ENCODE measurements around the gene WDR64.

The WDR64 gene

DNA sequence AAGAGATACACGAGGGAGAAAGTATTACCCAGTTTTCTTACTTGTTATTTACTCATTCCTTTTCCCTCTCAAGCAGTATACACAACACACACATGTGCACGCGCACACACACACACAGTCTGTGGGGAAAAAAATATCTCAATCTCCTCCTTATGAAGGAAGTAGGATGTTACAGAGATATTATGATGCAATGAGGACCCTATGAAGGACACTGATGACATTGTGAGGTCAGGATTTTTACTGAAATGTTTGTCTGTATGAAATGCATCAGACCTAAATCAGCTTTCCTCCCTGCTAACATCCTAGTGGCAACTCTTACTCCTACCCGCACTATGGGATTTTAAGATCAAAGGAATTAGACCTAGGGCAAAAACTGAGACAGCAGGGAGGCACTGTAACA, at the start of gene WDR64:
Gene WDR64 (plus strand): TSS at position 270 of the 400 bp plus-strand sequence. CDS start 204 bp downstream, outside the sequence.
- CTCF ChIA-PET: no interaction called here

GRCh38 chr1:241603731-241604245, 48.3 kb upstream of the WDR64 start:
- no peaks in the 10 kb centered on the region for H3K27me3 Mint-ChIP-seq
- CTCF ChIA-PET: no interaction called here
- no peak for DNase-seq
- no peak overlapping the region for H3K4me3 Mint-ChIP-seq
- no peaks in the 10 kb centered on the region for H3K9me3 Mint-ChIP-seq
- H3K4me1 Mint-ChIP-seq: no peaks in the 10 kb centered on the region
- H3K36me3 Mint-ChIP-seq: peaks cover 5% of the 10 kb centered on the region
- H3K27ac Mint-ChIP-seq: no peak overlapping the region

More for the DNA sequence above, at the start of gene WDR64:
- Mint-ChIP-seq H3K9me3 (no peaks in the 10 kb centered on the region), H3K27ac (peak within 1 kb of the TSS; percentile 20), H3K27me3 (peaks cover 5% of the 10 kb centered on the region), H3K4me3 (no peak within 1 kb of the TSS), H3K4me1 (no peaks in the 10 kb centered on the region), H3K36me3 (no peaks in the 10 kb centered on the region)
- no peak for DNase-seq

- H3K27me3 Mint-ChIP-seq: no peaks in the 10 kb centered on the region
- H3K36me3 Mint-ChIP-seq: peaks cover 5% of the 10 kb centered on the region
- H3K4me1 Mint-ChIP-seq: no peaks in the 10 kb centered on the region
- CTCF ChIA-PET: interaction anchor here (1.2 to 1.6 kb wide), 2 partner anchors 21 to 393 kb away, joined by 3 read pairs; partner anchors contain the start of gene MAP1LC3C
- no peaks in the 10 kb centered on the region for H3K9me3 Mint-ChIP-seq
- no peak overlapping the region for H3K4me3 Mint-ChIP-seq
- no peak for DNase-seq
- no peak overlapping the region for H3K27ac Mint-ChIP-seq
Measured at GRCh38 chr1:241605146-241605805, 46.8 kb upstream of the WDR64 start.

DNA sequence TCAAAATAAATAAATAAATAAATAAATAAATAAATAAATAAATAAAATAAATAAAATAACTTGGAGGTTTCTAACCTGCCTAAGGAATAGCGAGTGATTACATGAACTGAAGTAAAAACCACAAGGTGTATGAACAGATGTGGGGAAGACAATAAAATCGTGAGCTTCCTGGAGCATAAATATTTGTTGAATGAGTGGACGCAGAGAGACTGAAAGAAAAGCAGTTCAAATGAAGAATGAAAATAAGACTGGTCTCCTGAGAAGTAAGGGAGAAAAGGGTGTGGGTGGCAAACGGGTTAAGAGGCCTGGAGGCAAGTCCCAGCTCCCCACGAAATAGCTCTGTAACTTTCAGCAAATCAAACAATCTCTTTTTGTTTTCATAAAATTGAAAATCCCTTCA, 45.5 kb upstream of the WDR64 start:
- Mint-ChIP-seq H3K4me1 (no peaks in the 10 kb centered on the region), H3K4me3 (no peak overlapping the region), H3K27ac (no peak overlapping the region), H3K9me3 (no peaks in the 10 kb centered on the region), H3K36me3 (peaks cover 5% of the 10 kb centered on the region), H3K27me3 (no peaks in the 10 kb centered on the region)
- DNase-seq: no peak
- CTCF ChIA-PET: no interaction called here

- no peak overlapping the region for H3K4me3 Mint-ChIP-seq
- no peaks in the 10 kb centered on the region for H3K4me1 Mint-ChIP-seq
- DNase-seq: no peak
- CTCF ChIA-PET: no interaction called here
- H3K36me3 Mint-ChIP-seq: peaks cover 2% of the 10 kb centered on the region
- H3K27me3 Mint-ChIP-seq: no peaks in the 10 kb centered on the region
- H3K27ac Mint-ChIP-seq: no peak overlapping the region
- H3K9me3 Mint-ChIP-seq: no peaks in the 10 kb centered on the region
Measured at GRCh38 chr1:241607497-241607896, 44.6 kb upstream of the WDR64 start.

GRCh38 chr1:241608379-241609033, 43.6 kb upstream of the WDR64 start:
- Mint-ChIP-seq H3K4me1 (no peaks in the 10 kb centered on the region), H3K27ac (no peak overlapping the region), H3K36me3 (no peaks in the 10 kb centered on the region), H3K27me3 (no peaks in the 10 kb centered on the region), H3K4me3 (no peak overlapping the region), H3K9me3 (no peaks in the 10 kb centered on the region)
- CTCF ChIA-PET: interaction anchor here (2.2 to 3.4 kb wide), 2 partner anchors 13 to 19 kb away, joined by 8 to 22 read pairs; no protein-coding TSS in a partner anchor
- DNase-seq: no peak

GRCh38 chr1:241610056-241610815, 41.8 kb upstream of the WDR64 start:
- DNase-seq: no peak
- Mint-ChIP-seq H3K36me3 (no peaks in the 10 kb centered on the region), H3K4me1 (no peaks in the 10 kb centered on the region), H3K27ac (no peak overlapping the region), H3K9me3 (no peaks in the 10 kb centered on the region), H3K4me3 (no peak overlapping the region), H3K27me3 (no peaks in the 10 kb centered on the region)
- CTCF ChIA-PET: interaction anchor here (0.6 to 3.4 kb wide), 25 partner anchors 7 to 390 kb away, joined by 3 to 26 read pairs (median 4); partner anchors contain the start of genes EXO1, KMO and MAP1LC3C

DNA sequence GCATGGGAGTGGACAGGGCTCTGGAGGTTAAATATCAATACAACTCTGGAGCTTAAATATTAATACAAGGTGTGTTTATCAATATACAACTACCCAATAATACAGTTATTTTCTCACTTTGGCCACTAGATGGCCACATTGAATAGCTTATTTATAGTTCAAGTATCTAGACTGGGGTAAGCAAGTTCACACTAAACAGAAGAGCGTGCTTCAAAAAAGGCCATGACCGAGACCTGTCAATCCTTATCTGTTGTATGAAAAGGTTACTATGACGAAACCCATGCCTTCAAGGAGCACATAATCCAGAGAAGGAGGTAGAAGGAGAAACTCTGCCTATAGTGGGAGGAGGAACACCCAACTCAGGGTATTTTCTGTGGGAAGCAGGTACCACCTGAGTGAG, 41.0 kb upstream of the WDR64 start:
- no peak overlapping the region for H3K27ac Mint-ChIP-seq
- no peaks in the 10 kb centered on the region for H3K4me1 Mint-ChIP-seq
- DNase-seq: peak; percentile 25
- no peak overlapping the region for H3K4me3 Mint-ChIP-seq
- no peaks in the 10 kb centered on the region for H3K27me3 Mint-ChIP-seq
- no peaks in the 10 kb centered on the region for H3K9me3 Mint-ChIP-seq
- CTCF ChIA-PET: interaction anchor here (0.6 to 3.4 kb wide), 26 partner anchors 8 to 389 kb away, joined by 3 to 26 read pairs (median 4); partner anchors contain the start of genes EXO1, KMO and MAP1LC3C
- no peaks in the 10 kb centered on the region for H3K36me3 Mint-ChIP-seq

- H3K36me3 Mint-ChIP-seq: no peaks in the 10 kb centered on the region
- DNase-seq: no peak
- H3K27me3 Mint-ChIP-seq: no peaks in the 10 kb centered on the region
- H3K27ac Mint-ChIP-seq: no peak overlapping the region
- H3K4me3 Mint-ChIP-seq: no peak overlapping the region
- CTCF ChIA-PET: interaction anchor here (0.6 to 3.4 kb wide), 19 partner anchors 9 to 388 kb away, joined by 3 to 26 read pairs (median 4); partner anchors contain the start of genes KMO and MAP1LC3C
- H3K4me1 Mint-ChIP-seq: no peaks in the 10 kb centered on the region
- no peaks in the 10 kb centered on the region for H3K9me3 Mint-ChIP-seq
Measured at GRCh38 chr1:241611736-241612135, 40.3 kb upstream of the WDR64 start.

GRCh38 chr1:241612533-241613477, 39.3 kb upstream of the WDR64 start:
- H3K36me3 Mint-ChIP-seq: no peaks in the 10 kb centered on the region
- no peaks in the 10 kb centered on the region for H3K27me3 Mint-ChIP-seq
- no peaks in the 10 kb centered on the region for H3K4me1 Mint-ChIP-seq
- no peak overlapping the region for H3K27ac Mint-ChIP-seq
- H3K4me3 Mint-ChIP-seq: no peak overlapping the region
- CTCF ChIA-PET: interaction anchor here (0.6 to 2.8 kb wide), 6 partner anchors 14 to 403 kb away, joined by 3 to 26 read pairs (median 3); partner anchors contain the start of gene MAP1LC3C
- no peak for DNase-seq
- H3K9me3 Mint-ChIP-seq: no peaks in the 10 kb centered on the region

DNA sequence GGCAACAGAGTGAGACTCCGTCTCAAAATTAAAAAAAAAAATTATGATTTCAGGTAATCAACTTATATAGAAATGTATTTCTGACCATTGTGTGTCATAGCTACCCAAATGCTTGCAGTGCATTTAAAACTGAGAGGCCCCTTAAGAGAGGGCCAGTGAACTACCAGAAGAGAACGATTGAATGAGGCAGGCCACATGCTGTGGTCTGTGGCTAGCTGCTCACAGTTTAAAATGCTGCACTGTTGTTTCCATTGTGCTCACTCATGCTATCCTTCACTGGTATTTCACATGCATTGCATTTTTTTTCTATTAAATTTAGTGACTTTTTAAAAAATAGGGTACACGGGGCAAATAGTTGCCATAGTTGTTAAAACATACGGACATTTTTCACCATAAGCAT, 37.9 kb upstream of the WDR64 start:
- no peaks in the 10 kb centered on the region for H3K4me1 Mint-ChIP-seq
- CTCF ChIA-PET: no interaction called here
- no peaks in the 10 kb centered on the region for H3K27me3 Mint-ChIP-seq
- no peak overlapping the region for H3K27ac Mint-ChIP-seq
- H3K9me3 Mint-ChIP-seq: no peaks in the 10 kb centered on the region
- no peak for DNase-seq
- no peak overlapping the region for H3K4me3 Mint-ChIP-seq
- no peaks in the 10 kb centered on the region for H3K36me3 Mint-ChIP-seq

DNA sequence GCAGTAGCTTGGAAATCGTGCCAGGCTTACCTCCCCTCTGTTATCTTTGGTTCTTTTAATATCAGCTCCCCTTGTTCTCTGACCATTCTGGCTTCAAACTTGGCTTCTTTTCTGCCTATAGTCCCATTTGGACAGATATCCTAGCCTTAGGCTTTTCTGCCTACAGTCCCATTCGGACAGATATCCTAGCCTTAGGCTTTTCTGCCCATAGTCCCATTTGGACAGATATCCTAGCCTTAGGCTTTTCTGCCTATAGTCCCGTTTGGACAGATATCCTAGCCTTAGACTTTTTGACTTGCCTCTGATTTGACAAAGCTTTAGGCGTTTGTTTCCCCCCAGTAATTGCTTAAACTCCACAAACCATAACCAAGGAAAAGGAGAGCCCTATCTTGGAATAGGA, 37.5 kb upstream of the WDR64 start:
- H3K4me1 Mint-ChIP-seq: no peaks in the 10 kb centered on the region
- H3K4me3 Mint-ChIP-seq: no peak overlapping the region
- no peaks in the 10 kb centered on the region for H3K36me3 Mint-ChIP-seq
- no peaks in the 10 kb centered on the region for H3K9me3 Mint-ChIP-seq
- CTCF ChIA-PET: no interaction called here
- H3K27ac Mint-ChIP-seq: no peak overlapping the region
- no peak for DNase-seq
- H3K27me3 Mint-ChIP-seq: no peaks in the 10 kb centered on the region
